HG03064 (cell line): ENCODE data around the gene ROR2.
"Not testable (repeated sequence)": the region's sequence is repeated elsewhere in the genome, so short reads cannot be mapped to it uniquely, and the experiment has no call there.

Experiments
- ATAC-seq: cut with Tn5 transposase; IDR thresholded peaks from one replicate; pipeline ENCODE4 v1.9.1; 2021; ENCODE audit warnings: low read depth; ENCODE audit not compliant: unreplicated experiment

Gene ROR2

GRCh38 chr9:91929331-91929730 lies 20.7 kb downstream of the ROR2 start:
- ATAC-seq, result no peak

DNA sequence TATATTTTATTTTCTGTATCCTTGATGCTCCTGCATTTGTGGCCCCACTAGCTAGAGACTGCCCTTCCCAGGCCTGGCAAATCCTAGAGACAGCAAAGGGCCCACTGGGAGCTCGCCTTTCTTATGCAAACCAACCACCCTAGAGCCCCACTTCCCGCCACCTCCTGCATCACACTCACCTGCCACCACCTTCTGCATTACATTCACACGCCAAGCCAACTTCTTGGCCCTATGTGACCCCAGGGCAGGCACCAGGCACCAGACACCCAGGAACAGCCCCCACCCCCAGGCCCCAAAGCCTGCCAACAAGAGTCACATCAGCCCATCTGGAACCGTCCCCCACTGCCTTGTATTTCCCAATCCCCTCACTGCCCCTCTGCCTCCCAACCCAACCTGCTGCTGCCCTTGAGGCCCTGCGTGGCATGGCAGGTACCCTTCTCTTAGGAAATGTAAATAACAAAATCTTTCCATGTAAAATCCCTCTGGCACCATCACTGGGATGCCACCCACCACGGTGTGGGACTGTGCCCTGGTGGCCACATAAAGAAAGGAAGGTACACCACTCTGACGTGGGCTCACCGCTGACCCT lies 22.0 kb downstream of the ROR2 start:
- ATAC-seq, result no peak

DNA sequence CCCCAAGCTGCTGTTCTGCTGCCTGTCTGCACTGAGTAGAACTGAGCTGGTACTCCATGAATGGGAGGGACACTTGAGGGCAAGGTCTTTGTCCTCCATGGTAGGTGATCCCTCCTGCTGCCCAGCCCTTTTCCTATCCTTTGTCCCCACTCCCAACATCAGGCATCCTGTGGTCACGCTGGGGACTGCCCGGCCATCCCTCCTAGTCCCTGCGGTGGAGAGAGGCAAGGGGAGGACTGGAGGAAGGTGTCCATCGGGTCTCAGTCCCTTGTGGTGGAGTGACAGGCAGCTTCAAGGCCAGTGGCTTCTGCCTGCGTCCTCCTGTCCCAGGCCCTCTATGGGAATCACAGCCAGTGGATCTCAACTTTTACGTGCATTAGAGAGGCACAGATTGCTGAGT lies 25.9 kb downstream of the ROR2 start:
- ATAC-seq, result no peak

DNA sequence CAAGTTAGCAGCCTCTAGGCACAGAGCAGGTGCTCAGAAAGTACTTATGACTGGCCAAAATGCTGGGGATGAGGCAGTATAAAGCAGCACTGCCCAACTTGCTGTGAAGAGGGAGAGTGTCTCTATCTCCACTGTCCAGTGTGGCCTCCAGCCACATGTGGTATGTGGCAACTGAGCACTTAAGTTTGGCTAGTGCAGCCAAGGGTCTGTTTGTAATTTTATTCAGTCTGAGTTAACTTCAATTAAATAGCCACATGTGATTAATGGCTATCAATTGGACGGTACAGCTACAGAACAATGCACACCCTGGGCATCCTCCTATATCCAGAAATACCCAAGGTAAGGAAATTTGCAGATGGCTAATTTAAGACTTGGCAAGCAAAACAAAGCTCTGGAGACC lies 26.9 kb downstream of the ROR2 start:
- ATAC-seq, result no peak

- ATAC-seq, result no peak
These were observed 28.7 kb downstream of the ROR2 start for GRCh38 chr9:91921371-91921770.

- ATAC-seq, result no peak
These were observed 29.2 kb downstream of the ROR2 start for GRCh38 chr9:91920630-91921350.

DNA sequence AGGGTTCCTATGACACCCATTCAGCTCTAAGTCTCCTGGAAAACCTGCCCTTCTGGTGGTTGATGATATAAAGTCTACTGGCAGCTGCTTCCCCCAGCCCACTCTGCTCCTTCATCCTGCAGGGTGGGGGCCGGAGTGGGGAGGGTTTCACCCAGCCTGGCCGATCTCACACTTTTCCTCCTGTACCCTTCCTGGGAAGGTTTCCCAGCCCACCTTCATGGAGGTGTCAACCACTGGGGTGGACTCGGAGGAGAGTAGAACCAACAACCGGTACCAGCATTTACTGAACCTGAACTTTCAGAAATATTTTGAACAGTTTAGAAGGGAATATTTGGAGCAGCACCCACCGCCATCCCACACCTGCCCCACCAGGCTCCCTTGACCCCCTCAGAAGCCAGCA lies 30.4 kb downstream of the ROR2 start:
- no peak for ATAC-seq

- ATAC-seq, result no peak
These were observed 32.6 kb downstream of the ROR2 start for GRCh38 chr9:91917436-91917835.

DNA sequence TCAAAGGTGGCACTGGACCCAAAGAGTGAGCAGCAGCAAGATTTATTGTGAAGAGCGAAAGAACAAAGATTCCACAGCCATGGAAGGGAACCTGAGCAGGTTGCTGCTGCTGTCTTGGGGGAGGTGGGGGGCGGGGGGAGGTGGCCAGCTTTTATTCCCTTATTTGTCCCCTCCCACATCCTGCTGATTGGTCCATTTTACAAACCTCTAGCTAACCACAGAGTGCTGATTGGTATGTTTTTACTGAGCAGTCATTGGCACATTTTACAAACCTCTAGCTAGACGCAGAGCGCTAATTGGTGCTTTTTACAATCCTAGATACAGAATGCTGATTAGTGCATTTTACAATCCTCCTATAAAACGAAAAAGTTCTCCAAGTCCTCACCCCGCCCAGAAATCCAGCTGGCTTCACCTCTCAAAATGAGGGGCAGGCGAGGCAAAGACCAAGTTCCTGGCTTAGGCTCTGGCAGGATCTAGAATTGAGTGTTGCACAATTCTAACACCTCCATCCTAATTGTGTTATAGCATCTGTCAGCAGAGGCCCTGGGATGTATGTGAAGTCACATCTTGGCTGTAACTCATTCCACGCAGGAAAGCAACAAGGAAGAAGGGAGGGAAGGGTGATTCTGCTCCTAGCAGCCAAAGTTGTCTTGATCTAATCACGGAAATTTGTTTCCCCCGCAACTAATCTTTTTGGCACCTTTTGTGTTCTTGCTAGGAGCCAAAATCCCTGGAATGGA lies 34.3 kb downstream of the ROR2 start:
- ATAC-seq, result no peak

DNA sequence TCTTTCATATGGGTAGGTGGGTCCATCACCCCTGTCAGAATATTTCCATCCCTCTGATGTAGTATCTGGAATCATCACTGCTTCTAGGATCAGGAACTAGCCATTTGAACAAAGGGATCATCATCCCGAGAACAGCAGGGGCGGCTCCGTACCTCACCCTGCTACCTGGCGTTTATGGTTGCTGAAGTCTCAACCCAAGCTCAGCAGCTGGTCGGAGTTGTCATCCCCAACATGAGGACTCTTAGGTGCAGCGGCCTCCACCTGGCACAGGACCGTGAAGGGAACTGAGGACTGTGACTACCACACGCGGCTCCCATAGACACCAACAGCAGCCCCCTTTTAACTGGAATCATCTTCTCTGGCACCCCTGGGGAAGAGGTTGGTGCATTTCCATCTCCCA lies 35.1 kb downstream of the ROR2 start:
- ATAC-seq, result no peak

GRCh38 chr9:91914404-91914803 lies 35.6 kb downstream of the ROR2 start:
- ATAC-seq, result no peak

DNA sequence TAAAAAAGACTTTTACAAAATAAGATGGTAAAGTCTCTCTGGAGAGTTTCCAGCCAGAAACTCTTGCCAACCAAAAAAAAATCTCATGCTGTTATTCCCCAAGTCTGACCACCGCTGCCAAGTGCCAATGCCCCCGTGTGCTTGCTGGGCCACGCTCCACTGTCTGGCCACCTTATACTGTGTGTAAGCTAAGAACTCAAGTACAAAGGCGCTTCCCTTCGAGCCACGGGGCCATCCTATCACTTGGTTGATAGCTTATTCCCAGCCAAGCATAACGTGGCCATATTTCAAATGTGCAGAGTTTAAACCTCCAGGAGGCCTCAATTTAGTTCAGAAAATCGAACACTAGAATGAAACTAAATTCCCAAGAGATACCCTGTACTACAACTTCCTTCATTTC lies 36.0 kb downstream of the ROR2 start:
- no peak for ATAC-seq

GRCh38 chr9:91913096-91913495 lies 36.9 kb downstream of the ROR2 start:
- no peak for ATAC-seq

DNA sequence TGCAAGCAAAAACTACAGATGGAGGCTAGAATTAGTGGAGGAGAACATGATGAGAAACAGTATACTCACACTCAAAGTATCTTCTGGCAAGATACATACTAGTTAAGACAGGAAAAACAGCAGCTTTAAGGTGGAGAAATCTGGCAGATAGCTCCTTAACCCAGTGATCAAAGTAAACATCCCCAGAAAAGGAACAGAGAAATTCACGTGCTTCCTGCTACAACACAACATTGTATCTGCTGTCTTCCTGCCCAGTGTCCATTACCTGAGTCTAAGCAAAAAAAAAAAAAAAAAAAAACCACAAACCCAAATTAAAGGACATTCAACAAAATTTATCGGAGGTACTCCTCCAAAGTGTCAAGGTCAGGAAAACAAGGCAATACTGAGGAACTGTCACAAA lies 38.4 kb downstream of the ROR2 start:
- ATAC-seq, result no peak

- ATAC-seq, result not testable (repeated sequence)
These were observed 40.8 kb downstream of the ROR2 start for GRCh38 chr9:91909256-91909655.

GRCh38 chr9:91908746-91909145 lies 41.3 kb downstream of the ROR2 start:
- no peak for ATAC-seq

- no peak for ATAC-seq
These were observed 41.8 kb downstream of the ROR2 start for GRCh38 chr9:91908293-91908623.

- no peak for ATAC-seq
These were observed 42.3 kb downstream of the ROR2 start for GRCh38 chr9:91907484-91908292.

DNA sequence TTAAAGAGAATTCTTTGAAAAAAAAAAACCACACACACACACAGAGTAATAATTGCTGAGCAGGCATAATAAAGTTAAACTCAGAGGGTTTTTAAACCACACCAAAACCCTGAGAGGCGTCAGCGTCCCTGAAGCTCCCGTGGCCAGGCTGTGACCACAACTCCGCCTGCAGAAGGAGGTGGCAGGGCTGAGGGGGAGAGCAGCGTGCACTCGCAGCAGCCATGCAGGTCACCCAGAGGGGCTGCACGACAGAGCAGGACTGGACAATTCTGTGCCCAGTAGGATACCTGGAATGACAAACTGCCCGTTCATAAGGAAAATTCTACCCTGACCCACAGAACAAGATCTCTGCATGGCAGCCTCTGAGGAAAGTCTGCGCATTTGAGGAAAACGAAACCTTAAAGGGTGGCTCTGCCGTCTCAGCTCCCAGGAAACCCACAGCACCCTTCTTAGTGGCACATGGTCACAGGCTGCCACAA lies 44.0 kb downstream of the ROR2 start:
- no peak for ATAC-seq

DNA sequence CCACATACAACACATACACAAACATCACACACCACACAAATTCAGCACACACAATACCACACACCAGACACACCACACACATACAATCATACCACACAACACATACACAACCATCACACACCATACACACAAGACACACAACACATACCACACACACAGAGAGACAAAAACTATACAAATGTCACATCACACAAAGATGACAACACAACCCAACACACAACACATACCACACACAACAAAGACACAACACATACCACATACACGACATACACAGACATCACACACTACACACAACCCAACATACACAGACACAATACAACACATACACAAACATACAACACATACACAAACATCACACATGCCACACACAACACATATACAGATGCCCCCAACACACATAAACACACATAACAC lies 44.8 kb downstream of the ROR2 start:
- ATAC-seq, result no peak

GRCh38 chr9:91904588-91905236 lies 45.3 kb downstream of the ROR2 start:
- no peak for ATAC-seq
